NCI-H526 (cell line): ENCODE data around the gene AGPAT3.

Experiments
- DNase-seq, 2 experiments: peaks; one replicate each; lab custom pipeline; 2025; lab: John Stamatoyannopoulos, UW

Gene AGPAT3

GRCh38 chr21:44020551-44020950 is 155.5 kb downstream of the AGPAT3 start:
- no peak for DNase-seq

DNA sequence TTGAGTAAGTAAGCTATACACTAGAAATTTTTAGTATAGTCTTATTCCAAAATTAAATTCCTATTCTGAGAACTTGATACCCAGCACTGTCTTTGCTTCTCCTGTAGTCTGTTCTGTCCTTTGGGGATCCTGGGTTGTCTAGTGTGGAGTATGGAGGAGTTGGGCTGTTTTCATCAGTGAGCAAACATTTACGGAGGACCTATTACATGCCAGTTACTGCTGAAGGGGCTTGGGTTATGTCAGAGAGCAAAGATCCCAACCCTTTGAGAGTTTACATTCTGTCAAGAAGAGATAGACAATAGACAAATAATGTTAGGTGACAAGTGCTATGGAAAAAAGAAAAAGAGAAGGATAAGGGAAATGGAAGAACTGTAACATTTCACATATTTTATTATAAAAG is 156.0 kb downstream of the AGPAT3 start:
- DNase-seq, result no peak

- DNase-seq, result no peak
Measured at GRCh38 chr21:44024257-44024656, 159.2 kb downstream of the AGPAT3 start.

DNA sequence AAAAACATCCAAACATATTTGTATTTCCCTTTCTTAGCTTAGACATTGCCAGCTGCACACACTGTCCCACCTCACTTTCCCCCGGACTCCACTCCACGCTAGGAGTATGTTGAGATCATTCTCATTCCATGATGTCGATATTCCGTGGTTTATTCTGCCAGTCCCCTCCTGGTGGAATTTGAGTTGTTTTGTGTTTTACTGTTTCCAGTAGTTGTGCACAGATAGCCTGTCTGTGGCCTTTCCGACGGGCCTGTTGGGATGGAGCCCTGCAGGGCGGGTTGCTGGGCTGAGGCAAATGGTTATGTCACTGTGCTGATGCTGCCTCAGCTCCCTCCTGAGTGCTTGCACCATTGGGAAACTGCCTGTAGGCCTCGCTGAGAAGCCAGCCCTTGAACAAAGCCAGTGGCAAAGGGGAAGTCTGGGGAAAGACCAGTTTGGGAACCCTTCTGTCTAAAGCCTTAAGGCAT is 159.9 kb downstream of the AGPAT3 start:
- DNase-seq, result no peak

GRCh38 chr21:44027607-44028286 is 162.7 kb downstream of the AGPAT3 start:
- DNase-seq, result no peak

DNA sequence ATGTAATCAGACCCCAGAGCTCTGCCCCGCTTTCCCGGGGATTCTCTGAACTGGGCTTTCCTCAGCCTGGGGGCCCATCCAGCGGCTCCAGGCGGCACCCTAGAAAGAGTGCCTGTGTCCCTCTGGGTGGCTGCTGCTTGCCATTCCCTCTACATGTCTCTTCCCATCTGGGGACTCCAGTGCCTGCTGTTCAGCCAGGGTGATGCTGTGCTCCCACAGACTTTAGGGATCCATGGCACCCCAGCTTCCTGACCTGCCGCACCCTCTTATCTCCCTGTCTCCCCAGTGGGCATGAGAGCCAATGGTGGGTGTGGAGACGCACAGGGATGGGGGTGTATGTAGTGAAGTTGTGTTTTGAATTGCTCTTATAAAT is 163.2 kb downstream of the AGPAT3 start:
- no peak for DNase-seq

GRCh38 chr21:44029460-44030087 is 164.6 kb downstream of the AGPAT3 start:
- no peak for DNase-seq

DNA sequence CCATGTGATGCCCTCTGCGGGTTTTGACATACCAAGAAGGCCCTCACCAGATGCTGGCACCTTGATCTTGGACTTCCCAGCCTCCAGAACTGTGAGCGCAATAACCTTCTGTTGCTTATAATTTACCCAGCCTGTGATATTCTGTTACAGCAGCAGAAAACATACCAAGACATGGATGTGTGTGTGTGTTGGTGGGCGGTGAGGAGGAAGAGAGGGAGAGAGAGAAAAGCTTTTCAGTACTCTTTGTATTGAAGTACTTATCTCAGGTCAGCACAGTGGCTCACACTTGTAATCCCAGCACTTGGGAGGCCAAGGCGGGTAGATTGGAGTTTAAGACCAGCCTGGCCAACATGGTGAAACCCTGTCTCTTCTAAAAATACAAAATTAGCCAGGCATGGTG is 170.2 kb downstream of the AGPAT3 start:
- no peak for DNase-seq
